HCT116 (cell line): Measurements from ENCODE around the gene AK5.

Experiments
- EZH2 ChIP-seq: fragments of 200-600 bp; sonication (generic); IDR thresholded peaks from 2 replicates; pipeline ENCODE4 v1.6.1; 2017; ENCODE audit warnings: antibody characterized with exemption, mixed run types
- EZH2phosphoT487 ChIP-seq: fragments of 200-600 bp; IDR thresholded peaks from 2 replicates; pipeline ENCODE4 v1.6.1; 2018; ENCODE audit warnings: antibody characterized with exemption, borderline replicate concordance
- JUND ChIP-seq: IDR thresholded peaks from 2 replicates; pipeline ENCODE4 v1.6.1; 2012
- POLR2AphosphoS5 ChIP-seq: IDR thresholded peaks from 2 replicates; pipeline ENCODE4 v1.6.1; 2011; ENCODE audit warnings: mild to moderate bottlenecking, low read depth, low read length, moderate library complexity
- SP1 ChIP-seq: IDR thresholded peaks from 2 replicates; pipeline ENCODE4 v1.6.1; 2012; ENCODE audit warnings: low read depth
- SRF ChIP-seq: IDR thresholded peaks from 2 replicates; pipeline ENCODE4 v1.6.1; 2012; ENCODE audit warnings: low read depth
- TCF7L2 ChIP-seq: IDR thresholded peaks from 2 replicates; pipeline ENCODE4 v1.7.0; 2011; ENCODE audit warnings: borderline replicate concordance, inconsistent platforms; ENCODE audit not compliant: insufficient read depth, insufficient read length; ENCODE audit errors: extremely low read depth
- TF ChIP-seq, protein P1 (sequence below), 3 experiments: fragments of 200-600 bp in 1 of 3; sonication (generic) in 1 of 3; IDR thresholded peaks in 2 of 3; conservative IDR thresholded peaks in 1 of 3; 2 replicates each; pipeline ENCODE4 v1.5.1; 2012 to 2017; ENCODE audit warnings: low read depth in 2 of 3, low read length in 2 of 3, antibody characterized with exemption in 1 of 3, borderline replicate concordance in 1 of 3, control low read depth in 1 of 3, mild to moderate bottlenecking in 1 of 3, mixed read lengths in 1 of 3, mixed run types in 1 of 3, moderate library complexity in 1 of 3; ENCODE audit not compliant: insufficient read depth in 1 of 3
- TF ChIP-seq, protein P2 (sequence below): IDR thresholded peaks from 2 replicates; pipeline ENCODE4 v1.6.1; 2012; ENCODE audit warnings: low read depth

GRCh38 chr1:77467021-77467595 lies 185.3 kb downstream of the AK5 start:
- TF ChIP-seq, protein P1, sequence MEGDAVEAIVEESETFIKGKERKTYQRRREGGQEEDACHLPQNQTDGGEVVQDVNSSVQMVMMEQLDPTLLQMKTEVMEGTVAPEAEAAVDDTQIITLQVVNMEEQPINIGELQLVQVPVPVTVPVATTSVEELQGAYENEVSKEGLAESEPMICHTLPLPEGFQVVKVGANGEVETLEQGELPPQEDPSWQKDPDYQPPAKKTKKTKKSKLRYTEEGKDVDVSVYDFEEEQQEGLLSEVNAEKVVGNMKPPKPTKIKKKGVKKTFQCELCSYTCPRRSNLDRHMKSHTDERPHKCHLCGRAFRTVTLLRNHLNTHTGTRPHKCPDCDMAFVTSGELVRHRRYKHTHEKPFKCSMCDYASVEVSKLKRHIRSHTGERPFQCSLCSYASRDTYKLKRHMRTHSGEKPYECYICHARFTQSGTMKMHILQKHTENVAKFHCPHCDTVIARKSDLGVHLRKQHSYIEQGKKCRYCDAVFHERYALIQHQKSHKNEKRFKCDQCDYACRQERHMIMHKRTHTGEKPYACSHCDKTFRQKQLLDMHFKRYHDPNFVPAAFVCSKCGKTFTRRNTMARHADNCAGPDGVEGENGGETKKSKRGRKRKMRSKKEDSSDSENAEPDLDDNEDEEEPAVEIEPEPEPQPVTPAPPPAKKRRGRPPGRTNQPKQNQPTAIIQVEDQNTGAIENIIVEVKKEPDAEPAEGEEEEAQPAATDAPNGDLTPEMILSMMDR (IDR thresholded peaks at IDR 0.05 in 2 of 3, conservative IDR thresholded peaks at IDR 0.05 in 1 of 3; ENCODE audit: borderline replicate concordance in 1 of 3, insufficient read depth in 1 of 3, low read depth in 2 of 3, low read length in 2 of 3), result no peak
- TF ChIP-seq SP1 (no peak), JUND (no peak), SRF (no peak), EZH2 (no peak), TCF7L2 (no peak), EZH2phosphoT487 (no peak), POLR2AphosphoS5 (no peak)
- TF ChIP-seq, protein P2, sequence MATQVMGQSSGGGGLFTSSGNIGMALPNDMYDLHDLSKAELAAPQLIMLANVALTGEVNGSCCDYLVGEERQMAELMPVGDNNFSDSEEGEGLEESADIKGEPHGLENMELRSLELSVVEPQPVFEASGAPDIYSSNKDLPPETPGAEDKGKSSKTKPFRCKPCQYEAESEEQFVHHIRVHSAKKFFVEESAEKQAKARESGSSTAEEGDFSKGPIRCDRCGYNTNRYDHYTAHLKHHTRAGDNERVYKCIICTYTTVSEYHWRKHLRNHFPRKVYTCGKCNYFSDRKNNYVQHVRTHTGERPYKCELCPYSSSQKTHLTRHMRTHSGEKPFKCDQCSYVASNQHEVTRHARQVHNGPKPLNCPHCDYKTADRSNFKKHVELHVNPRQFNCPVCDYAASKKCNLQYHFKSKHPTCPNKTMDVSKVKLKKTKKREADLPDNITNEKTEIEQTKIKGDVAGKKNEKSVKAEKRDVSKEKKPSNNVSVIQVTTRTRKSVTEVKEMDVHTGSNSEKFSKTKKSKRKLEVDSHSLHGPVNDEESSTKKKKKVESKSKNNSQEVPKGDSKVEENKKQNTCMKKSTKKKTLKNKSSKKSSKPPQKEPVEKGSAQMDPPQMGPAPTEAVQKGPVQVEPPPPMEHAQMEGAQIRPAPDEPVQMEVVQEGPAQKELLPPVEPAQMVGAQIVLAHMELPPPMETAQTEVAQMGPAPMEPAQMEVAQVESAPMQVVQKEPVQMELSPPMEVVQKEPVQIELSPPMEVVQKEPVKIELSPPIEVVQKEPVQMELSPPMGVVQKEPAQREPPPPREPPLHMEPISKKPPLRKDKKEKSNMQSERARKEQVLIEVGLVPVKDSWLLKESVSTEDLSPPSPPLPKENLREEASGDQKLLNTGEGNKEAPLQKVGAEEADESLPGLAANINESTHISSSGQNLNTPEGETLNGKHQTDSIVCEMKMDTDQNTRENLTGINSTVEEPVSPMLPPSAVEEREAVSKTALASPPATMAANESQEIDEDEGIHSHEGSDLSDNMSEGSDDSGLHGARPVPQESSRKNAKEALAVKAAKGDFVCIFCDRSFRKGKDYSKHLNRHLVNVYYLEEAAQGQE, result no peak
